Parathyroid adenoma (tissue), 2 donors: ENCODE results near the gene STARD13.

Experiments
- H2AFZ ChIP-seq: fragments of 300-600 bp; sonication (generic); one replicate; pipeline ENCODE4 v1.7.0; 2017; ENCODE audit warnings: antibody characterized with exemption, mild to moderate bottlenecking
- H3K27ac ChIP-seq: fragments of 300-600 bp; sonication (generic); one replicate; pipeline ENCODE4 v1.7.0; 2017
- H3K27me3 ChIP-seq: fragments of 300-600 bp; sonication (generic); one replicate; pipeline ENCODE4 v1.7.0; 2017; ENCODE audit warnings: low read length; ENCODE audit not compliant: control insufficient read depth, insufficient read depth
- H3K36me3 ChIP-seq: fragments of 300-600 bp; sonication (generic); one replicate; pipeline ENCODE4 v1.7.0; 2017; ENCODE audit warnings: low read length; ENCODE audit not compliant: control insufficient read depth, insufficient read depth
- H3K4me1 ChIP-seq: fragments of 300-600 bp; sonication (generic); one replicate; pipeline ENCODE4 v1.7.0; 2017; ENCODE audit warnings: control low read depth
- H3K4me2 ChIP-seq: fragments of 300-600 bp; sonication (generic); one replicate; pipeline ENCODE4 v1.7.0; 2017; ENCODE audit warnings: low read length
- H3K4me3 ChIP-seq: fragments of 300-600 bp; sonication (generic); one replicate; pipeline ENCODE4 v1.7.0; 2017; ENCODE audit warnings: low read depth, low read length
- H3K79me2 ChIP-seq: fragments of 300-600 bp; sonication (generic); one replicate; pipeline ENCODE4 v1.7.0; 2017; ENCODE audit warnings: control low read depth
- H3K9ac ChIP-seq: fragments of 300-600 bp; sonication (generic); one replicate; pipeline ENCODE4 v1.7.0; 2017; ENCODE audit warnings: mild to moderate bottlenecking
- H3K9me3 ChIP-seq: fragments of 300-600 bp; sonication (generic); one replicate; pipeline ENCODE4 v1.7.0; 2017; ENCODE audit warnings: low read length; ENCODE audit not compliant: control insufficient read depth
- CTCF ChIP-seq: fragments of 300-600 bp; sonication (generic); IDR thresholded peaks from one replicate; pipeline ENCODE4 v1.7.0; 2017; ENCODE audit warnings: antibody characterized with exemption, mild to moderate bottlenecking
- donor health status: primary hyperparathyroidism.

STARD13 gene

GRCh38 chr13:33205804-33206221 lies 79.7 kb downstream of the STARD13 start:
- Histone ChIP-seq H3K9ac (no peak overlapping the region), H3K4me3 (no peak overlapping the region), H3K27ac (peak overlapping the region; percentile 67), H3K27me3 (no peaks in the 10 kb centered on the region), H3K79me2 (peaks cover 2% of the 10 kb centered on the region), H3K36me3 (no peaks in the 10 kb centered on the region), H3K4me1 (peaks cover 21% of the 10 kb centered on the region), H3K9me3 (no peaks in the 10 kb centered on the region), H2AFZ (peak overlapping the region; percentile 11), H3K4me2 (peak overlapping the region; percentile 22)
- no peak for TF ChIP-seq CTCF

GRCh38 chr13:33205224-33205623 lies 80.3 kb downstream of the STARD13 start:
- H3K36me3 ChIP-seq: no peaks in the 10 kb centered on the region
- peaks cover 21% of the 10 kb centered on the region for H3K4me1 ChIP-seq
- no peak overlapping the region for H3K9ac ChIP-seq
- H3K4me2 ChIP-seq: peak overlapping the region; percentile 22
- peaks cover 5% of the 10 kb centered on the region for H3K79me2 ChIP-seq
- no peak for TF ChIP-seq CTCF
- H3K4me3 ChIP-seq: peak overlapping the region; percentile 31
- H3K27me3 ChIP-seq: no peaks in the 10 kb centered on the region
- peak overlapping the region; percentile 67 for H3K27ac ChIP-seq
- H2AFZ ChIP-seq: no peak overlapping the region
- no peaks in the 10 kb centered on the region for H3K9me3 ChIP-seq

- no peaks in the 10 kb centered on the region for H3K9me3 ChIP-seq
- TF ChIP-seq CTCF: no peak
- H3K27me3 ChIP-seq: no peaks in the 10 kb centered on the region
- H3K4me2 ChIP-seq: peak overlapping the region; percentile 11
- H3K4me3 ChIP-seq: peak overlapping the region; percentile 31
- H3K4me1 ChIP-seq: peaks cover 21% of the 10 kb centered on the region
- peak overlapping the region; percentile 67 for H3K27ac ChIP-seq
- H3K9ac ChIP-seq: no peak overlapping the region
- no peak overlapping the region for H2AFZ ChIP-seq
- H3K79me2 ChIP-seq: peaks cover 12% of the 10 kb centered on the region
- no peaks in the 10 kb centered on the region for H3K36me3 ChIP-seq
Observed at GRCh38 chr13:33204130-33204927, 81.2 kb downstream of the STARD13 start.

- TF ChIP-seq CTCF: no peak
- H3K4me3 ChIP-seq: no peak overlapping the region
- H3K36me3 ChIP-seq: no peaks in the 10 kb centered on the region
- peaks cover 18% of the 10 kb centered on the region for H3K4me1 ChIP-seq
- H3K27me3 ChIP-seq: no peaks in the 10 kb centered on the region
- no peak overlapping the region for H3K9ac ChIP-seq
- peaks cover 18% of the 10 kb centered on the region for H3K79me2 ChIP-seq
- H2AFZ ChIP-seq: no peak overlapping the region
- no peak overlapping the region for H3K27ac ChIP-seq
- no peak overlapping the region for H3K4me2 ChIP-seq
- H3K9me3 ChIP-seq: no peaks in the 10 kb centered on the region
Observed at GRCh38 chr13:33202644-33203169, 82.8 kb downstream of the STARD13 start.
